GM12864 (cell line): ENCODE results near the gene PRSS21.

Source experiments
- DNase-seq: peaks from one replicate; pipeline ENCODE4 v3.0.0-alpha.2; 2011; ENCODE audit warnings: low read depth
- H3K4me3 ChIP-seq: 2 replicates; pipeline ENCODE4 v1.5.1; 2011; ENCODE audit warnings: mild to moderate bottlenecking, low read depth, low read length, control low read depth
- CTCF ChIP-seq: IDR thresholded peaks from 2 replicates; pipeline ENCODE4 v1.5.1; 2011; ENCODE audit warnings: low read depth, mild to moderate bottlenecking, moderate library complexity, low read length, control low read depth, inconsistent platforms; ENCODE audit errors: missing control alignments

The PRSS21 gene

GRCh38 chr16:2771496-2772402 lies 45.3 kb upstream of the PRSS21 start:
- DNase-seq, result no peak
- no peak overlapping the region for H3K4me3 ChIP-seq
- TF ChIP-seq CTCF, result no peak

DNA sequence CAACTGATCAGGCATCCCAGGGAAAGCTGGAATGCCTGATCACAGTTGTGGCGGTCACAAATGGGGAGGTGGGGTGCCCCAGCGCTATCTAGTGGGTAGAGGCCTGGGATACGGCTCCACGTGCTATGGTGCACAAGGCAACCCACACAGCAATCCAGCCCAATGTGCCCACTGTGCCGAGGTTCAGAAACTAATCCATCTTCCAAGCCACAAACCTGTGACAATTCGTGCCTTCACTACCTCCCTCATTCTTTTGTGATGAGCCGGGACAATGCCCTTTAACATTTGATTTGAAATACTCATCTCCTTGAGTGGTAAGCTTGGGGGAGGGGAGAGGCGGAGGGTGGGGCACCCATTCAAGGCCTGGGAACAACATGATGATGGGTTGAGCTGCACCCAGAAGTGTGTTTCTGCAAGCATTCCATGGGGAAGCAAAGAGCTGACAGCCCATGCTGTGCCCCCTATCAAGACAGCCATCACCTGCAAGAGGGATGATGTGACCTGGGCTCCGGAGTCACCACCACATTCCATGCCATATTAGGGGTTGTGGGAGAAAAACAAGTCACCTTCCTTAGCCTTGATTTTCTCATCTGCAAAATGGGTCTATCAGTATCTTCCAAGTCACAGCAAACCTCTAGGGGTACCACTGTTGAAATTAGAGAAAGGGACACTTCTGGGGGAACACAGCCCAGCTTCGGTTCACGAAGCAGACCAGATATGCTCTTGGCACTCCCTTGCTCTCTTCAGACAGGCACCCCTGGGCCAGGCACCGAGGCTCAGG lies 43.7 kb upstream of the PRSS21 start:
- no peak for TF ChIP-seq CTCF
- no peak for DNase-seq
- H3K4me3 ChIP-seq, result no peak overlapping the region

DNA sequence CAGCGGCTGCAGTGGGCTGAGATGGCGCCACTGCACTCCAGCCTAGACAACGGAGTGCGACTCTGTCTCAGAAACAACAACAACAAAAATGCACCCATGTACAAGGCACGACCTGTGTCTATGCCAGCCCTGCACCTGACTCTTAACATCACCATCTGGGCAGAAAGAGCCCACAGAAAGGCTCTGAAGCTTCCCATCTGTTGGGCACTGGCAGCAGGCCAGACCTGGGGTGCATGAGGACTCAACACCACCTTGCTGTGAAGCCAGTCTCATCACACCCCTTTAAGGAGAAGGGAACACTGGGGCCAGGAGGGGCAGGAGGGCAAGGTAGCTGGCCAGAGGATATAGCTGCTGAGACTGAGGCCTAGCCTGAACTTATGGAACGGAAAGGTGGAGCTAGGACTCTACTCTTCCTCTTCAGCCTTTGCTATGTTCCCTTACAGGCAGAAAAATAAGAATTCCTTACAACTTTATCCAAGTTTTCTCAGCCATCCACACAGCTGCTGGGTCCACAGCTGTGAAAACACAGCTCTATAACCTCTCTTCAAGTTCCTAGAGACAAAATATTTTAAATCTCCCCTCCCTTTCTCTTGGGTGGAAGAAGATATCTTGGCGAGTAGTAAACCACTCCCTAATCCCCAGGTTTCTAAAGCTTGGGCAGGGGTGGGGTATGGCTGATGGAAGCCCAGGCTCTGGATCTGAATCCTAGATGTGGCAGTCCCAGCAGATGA lies 42.7 kb upstream of the PRSS21 start:
- H3K4me3 ChIP-seq, result no peak overlapping the region
- DNase-seq, result no peak
- no peak for TF ChIP-seq CTCF

GRCh38 chr16:2775131-2775716 lies 41.8 kb upstream of the PRSS21 start:
- no peak for DNase-seq
- no peak for TF ChIP-seq CTCF
- H3K4me3 ChIP-seq, result no peak overlapping the region

GRCh38 chr16:2775765-2776499 lies 41.1 kb upstream of the PRSS21 start:
- no peak for DNase-seq
- TF ChIP-seq CTCF, result no peak
- peak overlapping the region; percentile 72 for H3K4me3 ChIP-seq
